Spleen (tissue), 7 donors: ENCODE measurements around the gene SLF1.

ENCODE experiments used
- CTCF ChIP-seq, 11 experiments: fragments of 200-600 bp in 7 of 11; fragments of 450-650 bp in 4 of 11; sonication (generic) in 4 of 11; IDR thresholded peaks in 8 of 11; conservative IDR thresholded peaks in 3 of 11; 1 replicate in 7 of 11; 2 replicates in 4 of 11; pipeline versions ENCODE4 v1.4.0 to v1.8.0; 2016 to 2021; ENCODE audit warnings: antibody characterized with exemption in 11 of 11, inconsistent platforms in 4 of 11, mild to moderate bottlenecking in 1 of 11
- POLR2A ChIP-seq, 3 donors: fragments of 450-650 bp; IDR thresholded peaks; one replicate each; pipeline ENCODE4 v1.5.1; 2017; ENCODE audit warnings: antibody characterized with exemption in 3 of 3, mild to moderate bottlenecking in 1 of 3
- POLR2AphosphoS5 ChIP-seq, 3 donors: sonication (generic); formaldehyde crosslinking; IDR thresholded peaks; one replicate each; pipeline ENCODE4 v1.5.1; 2017; ENCODE audit warnings: antibody characterized with exemption in 3 of 3
- donor health status: DM: no; HTN: no; CAD: no; lungs with moderate emphysema.
- donor health status: DM: no; HTN: no; CAD: no.
- donor health status: DM: no; HTN: no; CAD: no.

- TF ChIP-seq CTCF (IDR thresholded peaks at IDR 0.05 in 8 of 11, conservative IDR thresholded peaks at IDR 0.05 in 3 of 11) (no peak), POLR2AphosphoS5 (IDR thresholded peaks at IDR 0.05) (no peak), POLR2A (IDR thresholded peaks at IDR 0.05) (no peak)
Measured at GRCh38 chr5:94670726-94671125, 52.3 kb downstream of the SLF1 start.
